ENCODE data around the gene SLC16A10. TPM values are rescaled to one million over a fixed set of nuclear protein-coding genes. Genes with fewer than 3 reads are reported as not detected.

Gene SLC16A10
- total and polyA plus RNA-seq, 2 of the 4 experiments (the other 2 are of a cell fraction) = not detected

- no peak overlapping the region for H2BK15ac ChIP-seq (ENCODE audit: low read depth, low read length)
- no peak overlapping the region for H2AK9ac ChIP-seq (replicated peaks; ENCODE audit: low read depth, low read length, poor library complexity)
- H4K20me1 ChIP-seq (ENCODE audit: insufficient read depth, low read length) = no peaks in the 10 kb centered on the region
- peaks cover 8% of the 10 kb centered on the region for H3K27me3 ChIP-seq (ENCODE audit: control insufficient read depth, insufficient read depth, low read length)
- no peak overlapping the region for H2AFZ ChIP-seq (replicated peaks; ENCODE audit: low read length, poor library complexity)
- H3K23ac ChIP-seq (ENCODE audit: low read depth, low read length) = no peak overlapping the region
- WGBS, 2 experiments (ENCODE audit: extremely low coverage in 2 of 2, insufficient read length in 1 of 2) = 100% methylated on average over 1 of the region's 3 CpGs; no CpG with 5 or more reads in 1 of the 2 experiments
- ChIA-PET POLR2A (ENCODE audit: unreplicated experiment) (no interaction called here), CTCF (no interaction called here)
- intact Hi-C loops (cut with micrococcal nuclease) (no loop called here), in situ Hi-C loops (cut with MboI; ENCODE audit: low sequenced_read_pairs) (no loop called here), dilution Hi-C loops (cut with HindIII; ENCODE audit: low sequenced_read_pairs, unreplicated experiment) (no loop called here)
- H4K5ac ChIP-seq (ENCODE audit: low read depth, low read length) = no peak overlapping the region
- H3K9ac ChIP-seq (ENCODE audit: low read depth, low read length) = no peak overlapping the region
- H3K56ac ChIP-seq (ENCODE audit: extremely low read depth, insufficient read depth, low read length) = no peak overlapping the region
- no peaks in the 10 kb centered on the region for H3K9me3 ChIP-seq (ENCODE audit: control insufficient read depth, insufficient read depth, low read length)
- DNase-seq (no peak), ATAC-seq (ENCODE audit: low read depth) (no peak)
- BruUV-seq (replicated peaks) = no TSS peak
- no peak overlapping the region for H4K91ac ChIP-seq (ENCODE audit: insufficient read depth, low read depth, low read length)
- H3K79me1 ChIP-seq (ENCODE audit: low read depth in 1 of 2, low read length in 2 of 2) = no peaks in the 10 kb centered on the region
- TF ChIP-seq ELK1 (IDR thresholded peaks at IDR 0.05; ENCODE audit: borderline replicate concordance, low read depth, low read length) (no peak), RCOR1 (IDR thresholded peaks at IDR 0.05; ENCODE audit: insufficient replicate concordance, low read length) (no peak), MAZ (IDR thresholded peaks at IDR 0.05; ENCODE audit: borderline replicate concordance, low read depth, low read length) (no peak), MAFK (IDR thresholded peaks at IDR 0.05; ENCODE audit: low read depth, low read length) (no peak), USF2 (IDR thresholded peaks at IDR 0.05; ENCODE audit: low read depth, low read length) (no peak), MXI1 (IDR thresholded peaks at IDR 0.05; ENCODE audit: borderline replicate concordance, low read depth, low read length) (no peak), SMC3 (IDR thresholded peaks at IDR 0.05; ENCODE audit: low read depth, low read length) (no peak), CEBPB (IDR thresholded peaks at IDR 0.05; ENCODE audit: low read depth, low read length) (no peak)
- no peak overlapping the region for H3K18ac ChIP-seq (ENCODE audit: low read depth, low read length)
- H3K4me2 ChIP-seq (ENCODE audit: low read depth, low read length) = no peak overlapping the region
- H4K8ac ChIP-seq (ENCODE audit: low read depth in 2 of 2, low read length in 2 of 2) = no peak overlapping the region
- no peak overlapping the region for H2BK120ac ChIP-seq (ENCODE audit: low read depth, low read length)
- no peaks in the 10 kb centered on the region for H3K36me3 ChIP-seq (ENCODE audit: control insufficient read depth, insufficient read depth, low read length)
- H2BK20ac ChIP-seq (ENCODE audit: low read depth, low read length) = no peak overlapping the region
- no peaks in the 10 kb centered on the region for H3K4me1 ChIP-seq (ENCODE audit: control insufficient read depth, insufficient read depth, low read length)
- H3K27ac ChIP-seq (ENCODE audit: insufficient read depth, low read length) = no peak overlapping the region
- H3K4me3 ChIP-seq (ENCODE audit: insufficient read depth, low read depth, low read length) = no peak overlapping the region
- H3K4ac ChIP-seq (ENCODE audit: low read depth, low read length) = no peak overlapping the region
- no peak overlapping the region for H2AK5ac ChIP-seq (ENCODE audit: low read depth, low read length)
- H3K14ac ChIP-seq (replicated peaks; ENCODE audit: low read depth, low read length) = no peak overlapping the region
- no peaks in the 10 kb centered on the region for H3K9me1 ChIP-seq (ENCODE audit: insufficient read depth, low read length)
- H2BK5ac ChIP-seq (ENCODE audit: low read depth, low read length, poor library complexity, severe bottlenecking) = no peak overlapping the region
Observed at GRCh38 chr6:111198841-111199240, 111.5 kb downstream of the SLC16A10 start.
